Bronchial epithelial cell (primary cell): ENCODE data around the gene ATP6V0D1. TPM values are rescaled to one million over a fixed set of nuclear protein-coding genes. Genes with fewer than 3 reads are reported as not detected.

Source experiments
- DNase-seq: peaks from one replicate; pipeline ENCODE4 v3.0.0-alpha.2; 2010; ENCODE audit warnings: low read depth
- FAIRE-seq: peaks from 2 replicates; lab custom pipeline; 2011; peaks lifted over from hg19 to GRCh38; lab: Jason Lieb, UNC
- H3K27me3 ChIP-seq: 2 replicates; pipeline ENCODE4 v1.5.1; 2011; ENCODE audit warnings: low read length; ENCODE audit not compliant: control insufficient read depth, insufficient read depth
- H3K36me3 ChIP-seq: 2 replicates; pipeline ENCODE4 v1.5.1; 2011; ENCODE audit warnings: low read length; ENCODE audit not compliant: control insufficient read depth, insufficient read depth
- H3K4me3 ChIP-seq: 2 replicates; pipeline ENCODE4 v1.5.1; 2011; ENCODE audit warnings: mild to moderate bottlenecking, low read depth, low read length, control low read depth
- total RNA-seq: library from RNA; depleted of rRNA; stranded (reverse); fragments of >200 nt; gene quantifications from 2 replicates; pipeline ENCODE4 v1.2.1, GENCODE V29; 2014
- TF ChIP-seq, protein P1 (sequence below): IDR thresholded peaks from 2 replicates; pipeline ENCODE4 v1.5.1; 2011; ENCODE audit warnings: mild to moderate bottlenecking, moderate library complexity, low read length, control low read depth, inconsistent platforms; ENCODE audit not compliant: insufficient read depth, severe bottlenecking

Gene ATP6V0D1
- total RNA-seq, 1 donor from 2014 or later, result 78.2 TPM

DNA sequence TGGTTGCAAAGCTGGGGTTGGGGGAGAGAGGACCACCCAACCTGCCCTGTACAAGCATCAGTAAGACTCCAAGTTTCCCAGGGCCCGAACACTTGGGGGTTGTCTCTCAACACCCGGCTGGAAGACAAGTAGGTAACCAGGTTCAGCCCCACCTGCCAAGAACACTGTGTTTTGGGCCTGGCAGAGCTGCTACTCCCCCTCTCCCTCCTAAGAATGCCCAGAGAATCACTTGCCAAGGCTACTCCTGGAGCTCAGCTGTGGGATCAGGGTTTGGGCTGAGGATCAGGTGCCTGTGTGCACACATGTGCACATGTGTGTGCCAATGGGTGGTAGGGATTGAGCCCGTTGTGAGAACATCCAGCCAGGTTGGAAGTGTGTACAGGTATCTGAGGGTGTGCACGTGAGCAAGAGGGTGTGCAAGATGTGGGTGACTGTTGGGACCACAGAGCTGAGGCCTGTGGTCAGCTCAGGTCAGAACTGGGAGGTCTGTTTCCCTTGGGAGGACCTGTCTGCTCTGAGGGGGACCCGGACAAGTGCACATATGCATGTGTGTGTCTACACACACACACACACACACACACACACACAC, 47.7 kb downstream of the ATP6V0D1 start:
- Histone ChIP-seq H3K36me3 (peaks cover 4% of the 10 kb centered on the region), H3K27me3 (no peaks in the 10 kb centered on the region), H3K4me3 (no peak overlapping the region)
- FAIRE-seq (no peak), DNase-seq (no peak)
- TF ChIP-seq, protein P1, sequence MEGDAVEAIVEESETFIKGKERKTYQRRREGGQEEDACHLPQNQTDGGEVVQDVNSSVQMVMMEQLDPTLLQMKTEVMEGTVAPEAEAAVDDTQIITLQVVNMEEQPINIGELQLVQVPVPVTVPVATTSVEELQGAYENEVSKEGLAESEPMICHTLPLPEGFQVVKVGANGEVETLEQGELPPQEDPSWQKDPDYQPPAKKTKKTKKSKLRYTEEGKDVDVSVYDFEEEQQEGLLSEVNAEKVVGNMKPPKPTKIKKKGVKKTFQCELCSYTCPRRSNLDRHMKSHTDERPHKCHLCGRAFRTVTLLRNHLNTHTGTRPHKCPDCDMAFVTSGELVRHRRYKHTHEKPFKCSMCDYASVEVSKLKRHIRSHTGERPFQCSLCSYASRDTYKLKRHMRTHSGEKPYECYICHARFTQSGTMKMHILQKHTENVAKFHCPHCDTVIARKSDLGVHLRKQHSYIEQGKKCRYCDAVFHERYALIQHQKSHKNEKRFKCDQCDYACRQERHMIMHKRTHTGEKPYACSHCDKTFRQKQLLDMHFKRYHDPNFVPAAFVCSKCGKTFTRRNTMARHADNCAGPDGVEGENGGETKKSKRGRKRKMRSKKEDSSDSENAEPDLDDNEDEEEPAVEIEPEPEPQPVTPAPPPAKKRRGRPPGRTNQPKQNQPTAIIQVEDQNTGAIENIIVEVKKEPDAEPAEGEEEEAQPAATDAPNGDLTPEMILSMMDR, result no peak

DNA sequence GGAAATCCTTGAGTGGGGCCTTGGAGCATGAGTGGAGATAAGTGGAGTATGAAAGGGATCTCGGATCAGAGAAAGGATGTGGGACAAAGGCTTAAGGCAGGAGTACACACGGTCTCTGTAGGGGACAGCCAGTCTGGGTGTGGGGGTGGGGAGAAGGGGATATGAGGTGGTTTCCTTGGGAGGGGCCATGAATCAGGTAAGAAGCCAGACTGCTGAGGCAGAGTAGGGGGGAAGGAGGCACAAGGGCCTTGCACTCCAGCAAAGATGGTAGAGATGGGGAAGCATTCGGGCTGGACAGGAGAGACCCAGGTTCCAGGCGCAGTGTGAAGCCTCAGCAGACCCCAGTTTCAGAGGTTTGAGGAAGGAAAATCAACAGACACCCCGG, 48.5 kb downstream of the ATP6V0D1 start:
- Histone ChIP-seq H3K4me3 (no peak overlapping the region), H3K27me3 (no peaks in the 10 kb centered on the region), H3K36me3 (peaks cover 1% of the 10 kb centered on the region)
- FAIRE-seq (no peak), DNase-seq (no peak)
- TF ChIP-seq, protein P1, result no peak

DNA sequence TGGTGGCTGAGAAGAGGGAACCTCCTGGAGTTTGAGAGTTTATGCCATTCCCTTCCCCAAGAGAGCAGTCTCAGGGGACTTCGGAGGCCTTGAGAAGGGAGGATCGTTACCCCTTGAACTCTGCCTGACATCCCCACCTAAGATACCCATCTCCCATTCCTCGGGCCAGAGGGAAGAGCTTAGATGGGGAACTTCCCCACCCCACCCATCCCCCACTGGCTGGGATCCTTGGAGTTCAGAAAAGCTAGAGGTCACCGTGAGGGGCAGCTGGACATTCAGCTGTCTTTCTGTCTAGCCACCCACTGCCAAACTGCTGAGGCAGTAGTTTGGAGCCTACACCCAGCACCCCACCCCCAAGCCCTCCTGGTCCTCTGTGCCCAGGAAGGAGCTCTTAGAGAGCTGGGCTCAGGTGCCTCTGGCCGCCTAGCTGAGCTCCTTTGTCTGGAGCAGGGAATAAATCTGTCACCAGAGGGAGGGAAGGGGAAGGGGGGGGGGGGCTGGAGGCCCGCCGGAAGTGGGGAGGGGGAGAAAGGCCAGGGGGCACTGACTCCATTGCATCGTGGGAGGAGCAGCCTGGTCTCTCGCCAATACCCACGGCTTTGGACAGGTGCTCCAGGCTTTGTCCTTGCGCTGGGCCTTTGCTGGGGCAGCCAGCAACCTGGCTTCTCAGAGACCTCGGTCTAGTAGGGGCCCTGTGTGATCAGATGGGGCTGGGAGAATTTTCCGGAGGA, 49.0 kb downstream of the ATP6V0D1 start:
- TF ChIP-seq, protein P1, result no peak
- Histone ChIP-seq H3K4me3 (peak overlapping the region; percentile 45), H3K36me3 (peaks cover 1% of the 10 kb centered on the region), H3K27me3 (no peaks in the 10 kb centered on the region)
- DNase-seq (no peak), FAIRE-seq (no peak)

DNA sequence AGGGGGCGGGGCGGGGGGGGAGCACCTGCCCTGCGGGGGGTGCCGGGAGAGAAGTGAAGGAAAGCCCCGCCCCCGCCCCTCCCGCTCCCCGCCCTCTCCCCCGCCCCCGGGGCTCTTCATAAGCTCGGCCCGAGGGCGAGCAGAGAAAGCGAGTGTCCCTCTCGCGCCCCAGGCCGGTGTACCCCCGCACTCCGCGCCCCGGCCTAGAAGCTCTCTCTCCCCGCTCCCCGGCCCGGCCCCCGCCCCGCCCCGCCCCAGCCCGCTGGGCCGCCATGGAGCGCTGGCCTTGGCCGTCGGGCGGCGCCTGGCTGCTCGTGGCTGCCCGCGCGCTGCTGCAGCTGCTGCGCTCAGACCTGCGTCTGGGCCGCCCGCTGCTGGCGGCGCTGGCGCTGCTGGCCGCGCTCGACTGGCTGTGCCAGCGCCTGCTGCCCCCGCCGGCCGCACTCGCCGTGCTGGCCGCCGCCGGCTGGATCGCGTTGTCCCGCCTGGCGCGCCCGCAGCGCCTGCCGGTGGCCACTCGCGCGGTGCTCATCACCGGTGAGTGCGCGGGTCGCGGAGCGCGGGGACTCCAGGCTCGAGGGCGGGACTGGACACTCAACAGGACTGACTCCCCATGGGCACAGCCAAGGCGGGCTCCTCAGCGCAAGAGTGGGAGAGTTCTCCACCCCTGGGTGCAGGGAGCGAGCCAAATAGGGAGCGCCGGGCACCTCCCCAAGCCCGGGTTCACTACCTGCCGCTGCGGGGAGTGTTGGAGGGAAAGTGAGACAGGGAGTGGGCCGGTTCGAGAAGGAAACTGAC, 49.8 kb downstream of the ATP6V0D1 start, which contains the start of gene HSD11B2:
TSS of gene HSD11B2 (plus strand) at position 145 of the 798 bp plus-strand sequence. CDS start at position 273, 128 bp downstream.
- FAIRE-seq (no peak), DNase-seq (peak; percentile 44)
- no peaks in the 10 kb centered on the region for H3K27me3 ChIP-seq
- TF ChIP-seq, protein P1, result peak; percentile 18
- no peaks in the 10 kb centered on the region for H3K36me3 ChIP-seq
- H3K4me3 ChIP-seq, result peak within 1 kb of the TSS; percentile 45

DNA sequence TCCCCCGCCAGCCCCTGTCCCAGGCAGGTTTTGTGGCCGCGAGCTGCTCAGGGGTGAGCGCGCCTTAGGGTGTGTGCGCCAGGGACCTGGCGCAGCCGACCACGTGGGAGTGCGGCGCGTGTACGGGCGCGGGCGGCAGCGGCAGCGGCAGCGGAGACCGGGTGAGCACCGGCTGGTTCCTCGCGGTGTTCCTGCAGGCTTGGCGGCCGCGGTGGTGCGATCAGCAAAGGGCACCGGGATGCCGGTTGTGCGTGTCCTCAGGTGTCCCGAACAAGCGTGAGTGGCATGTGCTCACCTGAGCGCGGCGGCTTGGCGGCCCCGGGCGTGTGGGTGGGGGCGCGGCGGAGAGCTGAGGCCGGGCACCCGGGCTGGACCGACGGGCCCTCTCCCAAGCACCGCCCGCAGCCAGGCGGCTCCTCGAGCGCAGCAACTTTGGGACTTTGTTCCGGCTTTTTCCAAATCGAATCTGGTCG, 50.4 kb downstream of the ATP6V0D1 start:
- FAIRE-seq, result no peak
- DNase-seq, result no peak
- Histone ChIP-seq H3K36me3 (no peaks in the 10 kb centered on the region), H3K4me3 (peak overlapping the region; percentile 45), H3K27me3 (no peaks in the 10 kb centered on the region)
- TF ChIP-seq, protein P1, result no peak
